Measurements from ENCODE around the gene CBX1.
A peak's percentile ranks its signal among the peaks of the same experiment; 100 is the strongest.
"Not testable (repeated sequence)": the region's sequence is repeated elsewhere in the genome, so short reads cannot be mapped to it uniquely, and the experiment has no call there.

CBX1 gene

GRCh38 chr17:48123111-48123510, 21.8 kb upstream of the CBX1 start:
- no peak for DNase-seq

GRCh38 chr17:48122665-48123045, 21.4 kb upstream of the CBX1 start:
- no peak for DNase-seq

- no peak for DNase-seq
Measured at GRCh38 chr17:48121923-48122664, 20.8 kb upstream of the CBX1 start.

- peak in 2 of 5 experiments; percentile 15 to 86 for DNase-seq
Measured at GRCh38 chr17:48113201-48113676, 12.0 kb upstream of the CBX1 start.

- no peak for DNase-seq
Measured at GRCh38 chr17:48111937-48112241, 10.6 kb upstream of the CBX1 start.

- DNase-seq: no peak
Measured at GRCh38 chr17:48110761-48111160, 9.5 kb upstream of the CBX1 start.

- peak; percentile 87 to 98 (median 93) for DNase-seq
Measured at GRCh38 chr17:48107137-48108055, 6.1 kb upstream of the CBX1 start, which contains the start of gene SNX11. TSS of gene SNX11 (plus strand) at chr17:48107766. CDS start at chr17:48112044, 4,278 bp downstream.

GRCh38 chr17:48106802-48107136, 5.5 kb upstream of the CBX1 start:
- no peak for DNase-seq

GRCh38 chr17:48104440-48104839, 3.2 kb upstream of the CBX1 start:
- peak in 1 of 5 experiments; percentile 17 for DNase-seq

- peak in 2 of 5 experiments; percentile 18 to 52 for DNase-seq
Measured at GRCh38 chr17:48102798-48103715, 1.8 kb upstream of the CBX1 start.

- DNase-seq: no peak
Measured at GRCh38 chr17:48102043-48102750, 919 bp upstream of the CBX1 start.

GRCh38 chr17:48100591-48101011, 677 bp downstream of the CBX1 start:
- DNase-seq: no peak

GRCh38 chr17:48100160-48100559, 1.1 kb downstream of the CBX1 start:
- DNase-seq: no peak

GRCh38 chr17:48095611-48096010, 5.7 kb downstream of the CBX1 start:
- no peak for DNase-seq

- no peak for DNase-seq
Measured at GRCh38 chr17:48093341-48094045, 7.8 kb downstream of the CBX1 start.

GRCh38 chr17:48084932-48085331, 16.3 kb downstream of the CBX1 start:
- peak in 1 of 5 experiments; percentile 25 for DNase-seq

- DNase-seq: no peak
Measured at GRCh38 chr17:48081858-48082257, 19.4 kb downstream of the CBX1 start.

- DNase-seq: not testable (repeated sequence)
Measured at GRCh38 chr17:48077152-48077551, 24.1 kb downstream of the CBX1 start.

- DNase-seq: peak; percentile 27 to 63 (median 55)
Measured at GRCh38 chr17:48074322-48075081, 26.8 kb downstream of the CBX1 start.

- not testable (repeated sequence) for DNase-seq
Measured at GRCh38 chr17:48073566-48074094, 27.6 kb downstream of the CBX1 start.
